HG03521 (cell line): ENCODE results near the gene DGKD.

ENCODE experiments used
- ATAC-seq: cut with Tn5 transposase; IDR thresholded peaks from one replicate; pipeline ENCODE4 v1.9.1; 2021; ENCODE audit warnings: mild to moderate bottlenecking, moderate library complexity; ENCODE audit not compliant: unreplicated experiment

Gene DGKD

DNA sequence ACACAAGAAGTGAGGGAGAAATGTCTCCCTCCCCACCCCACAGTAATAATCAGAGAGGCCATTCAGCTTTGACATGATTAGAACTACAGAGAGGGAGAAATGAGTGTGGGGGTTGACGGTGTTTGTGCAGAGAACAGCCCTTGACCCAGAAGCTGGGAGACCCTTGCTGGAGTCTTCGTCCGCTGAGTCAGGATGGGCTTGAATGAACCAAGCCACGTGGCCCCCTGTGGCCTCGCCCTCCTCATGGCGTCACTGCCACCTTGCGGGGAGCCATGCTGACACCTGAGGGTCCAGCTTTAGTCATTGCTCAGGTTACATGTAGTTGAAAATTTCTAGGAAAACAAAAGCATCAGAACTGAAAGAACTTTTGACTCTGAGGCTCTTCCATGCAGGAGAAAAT is 101.2 kb downstream of the DGKD start:
- no peak for ATAC-seq

DNA sequence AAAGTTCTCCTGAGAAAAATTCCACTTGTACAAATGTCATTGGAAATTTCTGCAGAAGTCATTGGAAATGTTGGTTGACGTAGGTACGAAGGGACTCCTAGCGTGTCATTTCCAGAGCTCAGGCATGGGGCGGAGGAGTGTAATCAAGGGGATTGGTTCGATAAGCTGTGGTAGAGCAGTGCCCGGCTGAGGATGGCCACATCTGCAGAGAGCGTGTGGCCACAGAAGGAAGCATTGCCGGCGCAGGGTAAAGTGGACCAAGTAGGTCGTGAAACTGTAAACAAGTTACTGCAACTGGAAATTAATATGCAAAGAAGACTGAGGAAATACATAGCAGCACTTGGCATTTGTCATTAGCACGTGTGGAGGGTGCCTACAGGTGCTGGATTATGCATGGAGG is 101.8 kb downstream of the DGKD start:
- ATAC-seq: no peak

DNA sequence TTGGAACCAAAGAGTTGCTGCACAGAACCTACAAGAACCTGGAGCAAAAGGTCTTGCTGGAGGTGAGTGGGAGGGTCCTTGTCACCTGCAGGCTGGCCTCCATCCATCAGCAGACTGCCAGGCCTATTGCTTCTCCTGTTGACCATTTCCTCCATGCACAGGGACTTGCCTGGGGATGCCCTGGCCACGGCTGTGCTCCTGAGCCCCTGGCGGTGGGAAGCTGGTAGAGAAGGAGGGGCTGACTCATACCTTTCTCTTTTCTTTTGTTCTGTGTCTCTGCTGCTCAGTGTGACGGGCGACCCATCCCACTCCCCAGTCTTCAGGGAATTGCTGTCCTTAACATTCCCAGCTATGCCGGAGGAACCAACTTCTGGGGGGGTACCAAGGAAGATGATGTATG is 102.6 kb downstream of the DGKD start:
- ATAC-seq: no peak

DNA sequence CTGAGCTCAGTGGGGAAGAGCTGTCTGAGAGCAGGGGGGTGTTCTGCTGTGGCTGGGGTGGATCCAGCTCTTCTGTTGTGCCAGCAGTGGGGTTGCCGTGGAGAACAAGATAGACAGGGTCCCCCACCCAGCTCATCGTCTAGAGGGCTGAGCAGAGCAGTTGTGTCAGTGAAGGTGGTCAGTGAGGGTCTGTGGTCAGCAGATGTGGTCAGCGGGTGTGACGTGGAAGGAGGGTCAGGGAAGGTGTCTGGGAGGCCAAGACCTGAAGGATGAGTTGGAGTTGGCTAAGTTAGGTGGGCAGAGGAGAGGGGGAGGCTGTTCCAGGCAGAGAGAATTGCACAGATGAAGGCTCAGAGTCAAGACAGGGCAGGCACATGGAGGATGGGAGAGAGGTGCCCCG is 103.1 kb downstream of the DGKD start:
- no peak for ATAC-seq

DNA sequence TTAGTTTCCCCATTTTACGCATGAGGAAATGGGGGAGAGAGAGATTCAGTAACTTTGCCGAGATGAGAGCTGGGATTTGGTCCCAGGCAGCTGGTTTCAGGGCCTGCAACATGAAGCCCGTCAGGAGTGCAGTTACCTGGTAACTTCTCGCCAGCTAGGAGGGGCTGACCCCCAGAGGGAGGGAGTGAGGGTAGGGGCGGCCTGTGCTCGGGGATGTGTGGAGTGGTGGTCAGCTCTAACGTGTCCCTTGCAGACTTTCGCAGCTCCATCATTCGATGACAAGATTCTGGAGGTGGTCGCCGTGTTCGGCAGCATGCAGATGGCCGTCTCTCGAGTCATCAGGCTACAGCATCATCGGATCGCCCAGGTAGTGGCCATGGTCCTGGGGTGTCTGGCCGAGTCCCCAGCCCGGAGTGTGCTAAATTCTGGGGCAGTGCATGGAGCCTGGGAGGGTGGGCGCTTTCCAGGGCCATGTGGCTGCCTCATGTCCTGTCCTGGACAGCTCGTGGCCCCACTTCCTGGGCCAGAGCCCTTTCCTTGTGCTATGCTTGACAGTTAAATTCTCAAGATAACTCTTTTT is 103.8 kb downstream of the DGKD start:
- no peak for ATAC-seq

DNA sequence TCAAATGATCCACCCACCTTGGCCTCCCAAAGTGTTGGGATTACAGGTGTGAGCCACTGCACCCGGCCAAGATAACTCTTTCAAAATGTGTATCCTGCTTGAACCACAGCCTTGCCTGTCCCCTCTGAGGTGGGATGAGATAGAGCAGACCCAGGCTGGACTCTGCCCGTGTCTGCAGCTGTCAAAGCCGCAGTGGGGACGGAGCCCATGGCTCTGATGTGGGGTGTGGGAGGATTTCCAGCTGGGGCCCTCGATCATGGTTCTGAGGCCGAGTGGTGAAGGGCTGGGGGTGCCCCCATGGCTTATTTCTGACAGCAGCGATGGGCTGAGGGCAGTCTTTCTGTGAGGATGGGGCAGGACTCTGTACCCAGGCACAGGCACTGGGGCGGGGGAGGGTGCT is 104.5 kb downstream of the DGKD start:
- no peak for ATAC-seq

DNA sequence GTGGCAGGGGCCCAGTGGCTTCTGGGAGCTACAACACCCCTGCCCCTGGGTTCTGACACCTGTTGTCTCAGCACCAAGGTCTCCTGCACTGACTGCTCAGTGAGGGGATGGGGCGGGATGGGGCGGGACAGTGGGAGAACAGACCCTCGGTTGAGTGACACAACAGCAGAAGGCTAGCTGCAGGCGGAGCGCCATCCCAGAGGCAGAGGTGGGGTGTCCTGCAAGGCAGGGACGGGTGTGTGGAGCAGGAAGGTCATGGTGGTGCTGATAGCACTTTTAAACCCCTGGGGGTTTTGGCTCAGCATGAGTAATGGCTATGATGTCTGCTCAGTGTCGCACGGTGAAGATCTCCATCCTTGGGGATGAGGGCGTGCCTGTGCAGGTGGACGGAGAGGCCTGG is 105.1 kb downstream of the DGKD start:
- ATAC-seq: no peak

DNA sequence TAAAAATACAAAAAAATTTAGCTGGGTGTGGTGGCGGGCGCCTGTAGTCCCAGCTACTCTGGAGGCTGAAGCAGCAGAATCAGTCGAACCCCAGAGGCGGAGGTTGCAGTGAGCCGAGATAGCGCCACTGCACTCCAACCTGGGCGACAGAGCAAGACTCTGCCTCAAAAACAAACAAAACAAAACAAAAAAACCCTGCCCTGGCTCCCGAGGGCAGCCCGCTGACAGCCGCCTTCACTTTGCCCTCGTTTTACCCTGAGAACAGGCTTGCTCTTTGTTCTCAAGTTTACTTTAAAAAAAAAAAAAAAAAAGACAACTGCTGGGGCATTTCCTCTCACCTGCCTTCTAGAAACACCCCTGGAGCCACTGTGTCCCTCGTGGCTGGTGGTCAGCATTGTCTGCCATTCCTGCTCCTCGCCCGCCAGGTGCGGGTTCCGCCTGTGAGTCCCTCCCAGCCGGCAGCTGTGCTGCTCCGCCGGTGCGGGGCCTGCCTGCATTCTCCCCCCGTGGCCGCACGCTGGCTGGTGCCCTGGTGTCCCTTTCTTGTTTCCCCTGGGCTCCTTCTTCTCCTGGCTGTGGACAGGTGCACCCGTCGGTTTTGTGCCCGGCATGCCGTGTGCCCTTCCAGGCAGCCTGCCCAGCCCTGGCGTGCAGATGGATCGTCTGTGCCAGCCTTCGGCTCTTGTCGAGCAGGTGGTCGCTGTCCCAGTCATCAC is 106.6 kb downstream of the DGKD start:
- no peak for ATAC-seq

DNA sequence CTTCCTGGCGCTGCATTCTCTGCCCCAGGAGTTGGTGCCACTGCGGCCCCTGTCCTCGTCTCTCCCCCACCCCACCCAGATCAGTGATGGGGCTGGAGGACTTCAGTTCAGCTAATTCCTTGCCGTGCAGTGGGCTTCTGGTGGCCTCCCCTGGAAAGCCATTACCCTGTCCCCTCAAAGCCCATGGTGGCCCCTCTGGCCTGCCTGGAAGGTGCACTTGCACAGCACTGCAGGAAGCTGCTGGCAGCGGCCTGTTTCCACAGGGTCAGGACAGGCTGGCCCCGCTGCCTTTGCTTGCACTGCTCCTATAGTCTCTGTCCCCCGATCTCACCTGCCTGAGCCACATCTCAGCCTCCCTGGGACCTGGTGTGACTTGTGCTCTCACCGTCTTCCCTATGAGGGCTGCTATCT is 107.2 kb downstream of the DGKD start:
- no peak for ATAC-seq

DNA sequence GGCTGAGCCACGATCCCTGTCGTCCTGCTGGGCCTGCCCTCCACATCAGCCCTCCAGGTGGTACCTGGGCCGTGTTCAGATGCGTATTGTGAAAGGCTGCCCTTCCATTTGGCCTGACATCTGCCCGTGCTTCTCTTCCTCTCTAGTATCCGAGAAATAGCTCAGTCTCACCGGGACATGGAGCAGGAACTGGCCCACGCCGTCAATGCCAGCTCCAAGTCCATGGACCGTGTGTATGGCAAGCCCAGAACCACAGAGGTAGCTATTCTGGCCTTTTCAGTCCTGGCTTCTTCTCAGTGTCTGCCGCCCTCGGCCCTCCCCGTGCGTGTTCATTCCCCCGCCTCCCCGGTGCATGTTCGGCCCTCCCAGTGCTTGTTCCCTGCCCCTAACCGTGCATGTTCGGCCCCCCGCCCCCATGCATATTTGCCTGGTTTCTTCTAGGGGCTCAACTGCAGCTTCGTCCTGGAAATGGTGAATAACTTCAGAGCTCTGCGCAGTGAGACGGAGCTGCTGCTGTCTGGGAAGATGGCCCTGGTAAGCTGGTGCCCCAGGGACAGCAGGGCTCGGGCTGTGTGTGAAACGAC is 108.0 kb downstream of the DGKD start:
- no peak for ATAC-seq

DNA sequence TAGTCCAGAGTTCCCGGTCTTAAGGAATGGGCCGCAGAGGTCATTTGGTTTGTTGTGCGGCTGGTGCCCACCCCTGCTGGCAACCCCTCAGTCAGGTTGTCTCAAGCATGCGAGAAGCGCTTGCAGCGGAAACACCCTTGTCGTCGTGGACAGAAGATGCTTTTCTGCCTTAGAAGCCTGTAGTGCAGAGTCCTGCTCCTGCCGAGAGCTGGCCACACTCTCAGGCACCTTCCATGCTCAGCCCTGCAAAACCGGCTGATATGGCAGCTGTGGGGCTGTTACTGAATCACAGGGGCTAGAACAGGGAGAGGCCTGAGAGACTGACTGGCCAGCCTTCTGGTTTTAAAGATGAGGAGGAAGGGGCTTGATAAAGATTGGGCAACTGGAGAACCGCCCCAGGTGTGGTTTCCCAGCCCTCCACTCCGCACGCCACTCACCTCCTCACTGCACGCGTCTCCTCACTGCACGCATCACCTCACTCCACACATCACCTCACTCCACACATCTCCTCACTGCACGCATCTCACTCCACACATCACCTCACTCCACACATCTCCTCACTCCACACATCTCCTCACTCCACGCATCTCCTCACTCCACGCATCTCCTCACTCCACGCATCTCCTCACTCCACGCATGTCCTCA is 108.7 kb downstream of the DGKD start:
- no peak for ATAC-seq

DNA sequence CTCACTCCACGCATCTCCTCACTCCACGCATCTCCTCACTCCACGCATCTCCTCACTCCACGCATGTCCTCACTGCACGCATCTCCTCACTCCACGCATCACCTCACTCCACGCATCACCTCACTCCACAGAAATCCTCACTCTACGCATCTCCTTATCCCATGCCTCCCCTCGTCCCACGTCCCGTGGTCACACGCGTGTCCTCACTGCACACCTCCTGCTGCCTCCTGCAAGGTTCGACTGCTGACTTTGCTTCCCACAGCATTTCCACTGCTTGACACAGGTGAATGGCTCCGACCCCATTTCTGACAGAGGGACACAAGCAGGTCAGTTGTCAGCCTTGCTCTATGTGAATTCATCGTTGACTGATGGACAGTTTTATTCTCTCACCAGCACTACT is 109.3 kb downstream of the DGKD start:
- no peak for ATAC-seq

DNA sequence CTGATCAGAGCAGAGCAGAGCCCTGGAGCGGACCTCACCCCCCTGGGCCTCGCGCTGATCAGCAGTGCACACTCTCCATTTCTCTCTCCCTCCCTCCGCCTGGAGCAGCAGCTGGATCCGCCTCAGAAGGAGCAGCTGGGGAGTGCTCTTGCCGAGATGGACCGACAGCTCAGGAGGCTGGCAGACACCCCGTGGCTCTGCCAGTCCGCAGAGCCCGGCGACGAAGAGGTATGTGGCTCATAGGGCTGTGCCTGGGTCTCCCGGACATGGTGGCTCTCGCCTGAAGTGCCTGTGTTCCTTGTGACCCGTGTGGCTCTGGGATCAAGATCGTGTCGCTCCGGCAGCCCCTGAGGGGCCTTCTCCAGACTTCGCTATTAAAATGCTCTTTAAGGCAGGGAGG is 109.8 kb downstream of the DGKD start:
- no peak for ATAC-seq

DNA sequence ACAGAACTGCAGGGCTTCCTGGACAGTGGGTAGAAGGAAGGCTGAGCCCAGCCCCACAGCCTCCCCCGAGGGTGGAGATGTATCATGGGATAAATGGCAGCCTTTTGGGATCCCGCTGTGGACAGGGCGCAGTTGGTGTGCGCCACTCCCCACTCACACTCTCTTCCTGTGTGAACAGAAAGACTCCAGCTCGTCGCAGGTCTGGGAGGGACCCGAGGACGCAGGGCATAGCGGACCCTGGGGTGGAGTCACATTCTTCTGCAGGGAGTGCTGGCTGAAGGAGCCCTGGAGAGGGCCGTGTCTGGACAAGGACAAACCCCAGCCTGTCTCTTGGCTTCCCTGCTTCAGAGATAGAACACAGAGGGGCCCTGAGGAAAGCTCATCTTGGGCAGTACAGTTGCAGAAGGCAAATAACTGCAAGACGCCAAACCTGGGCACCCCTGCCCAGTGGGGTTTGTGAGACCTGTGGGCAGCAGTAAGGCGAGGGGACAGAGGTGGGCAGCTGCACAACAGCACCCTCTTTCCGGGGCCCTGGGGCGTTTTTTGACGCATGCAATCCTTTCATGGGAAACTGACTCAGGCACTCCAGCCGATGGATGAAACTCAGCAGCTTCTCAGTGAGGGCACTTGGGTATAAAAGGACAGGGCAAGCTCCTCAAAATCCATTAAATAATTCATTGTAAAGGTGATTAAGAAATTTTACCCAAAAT is 110.4 kb downstream of the DGKD start:
- no peak for ATAC-seq

DNA sequence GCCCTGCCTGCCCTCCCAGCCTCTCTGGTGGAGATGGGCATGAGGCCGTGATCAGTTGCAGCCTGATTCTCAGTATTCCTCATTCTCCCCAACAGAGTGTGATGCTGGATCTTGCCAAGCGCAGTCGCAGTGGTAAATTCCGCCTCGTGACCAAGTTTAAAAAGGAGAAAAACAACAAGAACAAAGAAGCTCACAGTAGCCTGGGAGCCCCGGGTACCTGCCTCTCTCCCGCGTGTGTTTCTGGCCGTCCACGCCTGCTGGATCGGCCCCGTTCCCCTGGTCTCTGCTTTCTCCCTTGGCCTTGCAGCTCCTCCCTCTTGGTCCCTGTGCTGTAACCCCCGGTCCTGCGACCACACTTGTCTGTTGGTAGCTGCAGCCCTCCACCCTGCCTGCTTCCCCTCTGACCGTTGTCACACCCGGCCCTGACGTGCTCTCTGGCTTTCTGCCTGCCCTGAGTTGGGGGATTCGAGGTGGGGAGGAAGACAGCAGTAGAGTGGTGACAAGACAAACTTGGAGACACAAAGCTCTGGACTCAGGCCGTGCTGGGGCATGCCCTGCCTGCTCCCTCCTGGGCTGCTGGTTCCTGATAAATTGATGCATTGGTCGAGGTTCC is 112.8 kb downstream of the DGKD start:
- no peak for ATAC-seq

DNA sequence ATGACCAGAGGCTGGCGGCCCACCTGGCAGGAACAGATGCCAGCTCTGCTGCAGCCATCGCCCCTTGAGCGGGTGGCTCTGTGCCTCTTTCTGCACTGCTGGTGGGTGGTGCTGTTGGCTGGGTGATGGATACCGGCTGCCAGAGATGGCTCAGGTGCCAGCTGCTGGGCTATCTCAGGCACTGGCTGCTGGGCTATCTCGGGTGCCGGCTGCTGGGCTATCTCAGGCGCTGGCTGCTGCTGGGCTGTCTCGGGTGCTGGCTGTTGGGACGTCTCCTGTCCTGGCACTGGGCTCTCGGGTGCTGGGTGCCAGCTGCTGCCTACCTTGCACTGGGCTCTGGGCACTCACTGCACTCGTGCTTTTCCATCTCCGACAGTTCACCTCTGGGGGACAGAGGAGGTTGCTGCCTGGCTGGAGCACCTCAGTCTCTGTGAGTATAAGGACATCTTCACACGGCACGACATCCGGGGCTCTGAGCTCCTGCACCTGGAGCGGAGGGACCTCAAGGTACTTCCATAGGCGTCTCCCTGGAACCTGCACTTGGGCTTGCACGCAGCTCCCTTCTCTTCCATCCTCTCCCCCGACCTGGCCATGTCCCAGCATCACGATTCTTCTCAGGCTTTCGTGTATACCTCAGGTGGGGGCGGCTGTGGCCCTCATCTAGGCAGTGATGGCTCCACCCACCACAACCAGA is 113.9 kb downstream of the DGKD start:
- no peak for ATAC-seq

DNA sequence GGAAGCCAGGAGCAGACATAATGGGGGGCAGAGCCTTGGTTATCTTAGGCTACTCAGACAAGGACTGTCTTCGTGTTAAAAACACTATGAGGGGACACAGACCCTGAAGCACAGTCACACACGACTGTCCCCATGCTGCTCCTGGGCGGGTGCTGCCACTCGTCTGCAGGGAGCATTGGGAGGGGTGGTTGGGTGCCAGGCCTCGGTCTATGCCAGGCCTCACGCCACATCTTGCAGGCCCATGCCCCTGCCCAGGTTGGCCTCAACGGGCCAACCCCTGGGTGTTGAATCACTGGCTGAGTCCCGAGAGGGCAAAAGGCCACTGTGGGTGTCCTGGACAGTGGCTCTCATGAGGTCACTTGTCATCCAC is 114.4 kb downstream of the DGKD start:
- no peak for ATAC-seq

DNA sequence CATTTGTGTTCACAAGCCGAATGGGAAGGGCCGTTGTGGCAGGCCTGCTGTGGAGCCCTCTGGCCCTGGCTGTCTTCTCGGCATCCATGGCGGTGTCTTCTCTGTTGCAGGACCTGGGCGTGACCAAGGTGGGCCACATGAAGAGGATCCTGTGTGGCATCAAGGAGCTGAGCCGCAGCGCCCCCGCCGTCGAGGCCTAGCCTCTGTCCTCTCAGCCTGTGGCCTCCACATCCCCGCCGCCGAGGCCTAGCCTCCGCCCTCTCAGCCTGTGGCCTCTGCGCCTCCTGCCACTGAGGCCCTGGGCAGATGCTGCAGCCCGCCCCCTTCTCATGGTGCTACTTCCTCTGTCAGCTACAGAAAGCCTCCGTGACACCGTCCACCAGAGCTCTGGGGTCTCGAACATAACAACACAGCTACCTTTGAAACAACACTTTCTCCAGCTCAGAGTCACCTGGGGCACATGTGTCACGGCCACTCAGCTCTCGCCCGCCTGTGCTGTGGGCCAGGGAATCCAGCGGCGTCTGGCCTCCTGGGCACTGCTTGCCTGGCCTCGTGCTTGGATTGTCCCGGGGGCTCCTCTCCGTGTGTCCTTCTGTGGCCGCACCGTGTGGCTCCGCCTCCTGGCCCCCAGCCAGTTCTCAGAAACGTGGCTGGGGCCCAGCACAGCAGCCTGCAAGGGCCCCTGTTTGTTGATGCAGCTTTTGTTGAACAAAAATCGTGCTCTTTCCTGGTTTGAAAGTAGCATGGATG is 115.1 kb downstream of the DGKD start:
- ATAC-seq: no peak

DNA sequence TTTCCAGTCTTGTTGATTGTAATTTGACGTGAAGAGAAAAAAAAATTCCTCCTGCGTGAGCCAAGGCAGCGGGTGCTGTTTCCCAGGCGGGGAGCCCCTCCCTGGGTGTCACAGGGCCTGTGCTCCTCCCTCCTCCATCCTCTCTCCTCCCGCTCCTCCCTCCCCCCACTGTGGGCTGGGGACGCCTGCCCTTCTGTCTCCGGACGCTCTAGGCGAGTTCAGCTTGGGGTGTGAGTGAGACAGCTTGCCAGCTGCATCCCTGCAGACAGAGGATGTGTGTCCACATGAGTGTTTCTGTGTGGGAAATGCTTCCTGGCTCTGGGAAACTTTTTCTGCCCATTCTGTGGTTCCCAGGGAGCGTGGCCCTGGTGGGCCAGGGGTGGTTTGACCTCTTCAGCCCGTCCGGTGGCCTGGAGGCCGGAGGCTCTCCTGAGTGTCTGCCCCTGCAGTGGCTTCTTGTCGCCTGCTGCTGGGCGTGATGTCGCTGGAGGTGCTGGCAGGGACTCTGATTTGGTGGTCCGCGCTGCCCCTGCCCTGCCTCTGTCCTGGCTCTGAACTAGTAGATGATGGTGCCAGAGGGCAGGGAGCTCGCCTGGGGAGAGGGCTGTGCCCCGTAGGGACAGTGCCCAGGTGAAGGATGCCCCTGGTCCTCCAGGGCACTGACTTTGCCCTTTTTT is 115.9 kb downstream of the DGKD start:
- ATAC-seq: no peak
